Activated T-cell treated with anti-CD3 and anti-CD28 coated beads, Interleukin-2, amount 50 U/mL, for 72 hours (primary cell): ENCODE results near the gene KDM4C. TPM values are rescaled to one million over a fixed set of nuclear protein-coding genes. Genes with fewer than 3 reads are reported as not detected.

Source experiments
- ATAC-seq, 2 donors: fragments of 150-1000 bp; cut with Tn5 transposase; replicated peaks in 1 of 2; 2 replicates each; pipeline ENCODE4 v1.10.0; 2021; ENCODE audit warnings: moderate library complexity in 2 of 2, mild to moderate bottlenecking in 1 of 2
- DNase-seq, 2 donors: peaks; one replicate each; pipeline ENCODE4 v3.0.0; 2021 to 2022; ENCODE audit warnings: mixed read lengths in 1 of 2
- H3K27ac Mint-ChIP-seq: one replicate; pipeline ENCODE4 v1.8.0; 2022; ENCODE audit warnings: mild to moderate bottlenecking, moderate library complexity, mixed read lengths
- H3K27me3 Mint-ChIP-seq: one replicate; pipeline ENCODE4 v1.8.0; 2022; ENCODE audit warnings: low read depth, mixed read lengths
- H3K36me3 Mint-ChIP-seq, 2 donors: one replicate each; pipeline ENCODE4 v1.8.0; 2022; ENCODE audit warnings: mixed read lengths in 2 of 2, mild to moderate bottlenecking in 1 of 2; ENCODE audit not compliant: insufficient read depth in 2 of 2
- H3K4me1 Mint-ChIP-seq: one replicate; pipeline ENCODE4 v1.8.0; 2022; ENCODE audit warnings: low read depth, mixed read lengths
- H3K4me3 Mint-ChIP-seq, 2 donors: one replicate each; pipeline ENCODE4 v1.8.0; 2022; ENCODE audit warnings: mild to moderate bottlenecking in 2 of 2, mixed read lengths in 2 of 2, moderate library complexity in 2 of 2
- H3K9me3 Mint-ChIP-seq, 2 donors: one replicate each; pipeline ENCODE4 v1.8.0; 2022; ENCODE audit warnings: mixed read lengths in 2 of 2
- total RNA-seq, 2 donors: library from RNA; stranded (reverse); gene quantifications; one replicate each; pipeline ENCODE4 v1.2.3, GENCODE V29; 2022

The KDM4C gene
- total RNA-seq, 2 donors from 2014 or later, result 42.9 to 46.7 TPM

GRCh38 chr9:6827439-6828145, 69.8 kb downstream of the KDM4C start:
- ATAC-seq (peak; percentile 75 to 82), DNase-seq (peak; percentile 41 to 68)
- H3K27ac Mint-ChIP-seq, result peak overlapping the region; percentile 91
- peaks cover 10% of the 10 kb centered on the region for H3K4me1 Mint-ChIP-seq
- no peaks in the 10 kb centered on the region for H3K27me3 Mint-ChIP-seq
- peaks cover 9 to 17% of the 10 kb centered on the region in 2 donors for H3K36me3 Mint-ChIP-seq
- H3K4me3 Mint-ChIP-seq, result peak overlapping the region in 1 of 2 donors; percentile 49
- H3K9me3 Mint-ChIP-seq, result peaks cover 1 to 2% of the 10 kb centered on the region in 2 donors

- no peak for DNase-seq
- Mint-ChIP-seq H3K36me3 (peaks cover 9 to 18% of the 10 kb centered on the region in 2 donors), H3K9me3 (peaks cover 1 to 2% of the 10 kb centered on the region in 2 donors), H3K4me1 (peaks cover 10% of the 10 kb centered on the region), H3K27me3 (no peaks in the 10 kb centered on the region), H3K27ac (no peak overlapping the region), H3K4me3 (no peak overlapping the region)
- no peak for ATAC-seq
These were observed 71.3 kb downstream of the KDM4C start for GRCh38 chr9:6829027-6829426.

- H3K4me1 Mint-ChIP-seq, result peaks cover 10% of the 10 kb centered on the region
- H3K27me3 Mint-ChIP-seq, result no peaks in the 10 kb centered on the region
- DNase-seq (no peak), ATAC-seq (no peak)
- H3K27ac Mint-ChIP-seq, result no peak overlapping the region
- no peak overlapping the region for H3K4me3 Mint-ChIP-seq
- peaks cover 1 to 2% of the 10 kb centered on the region in 2 donors for H3K9me3 Mint-ChIP-seq
- peaks cover 9 to 21% of the 10 kb centered on the region in 2 donors for H3K36me3 Mint-ChIP-seq
These were observed 71.8 kb downstream of the KDM4C start for GRCh38 chr9:6829536-6829935.

- ATAC-seq, result no peak
- peaks cover 1 to 2% of the 10 kb centered on the region in 2 donors for H3K9me3 Mint-ChIP-seq
- peaks cover 7 to 29% of the 10 kb centered on the region in 2 donors for H3K36me3 Mint-ChIP-seq
- no peaks in the 10 kb centered on the region for H3K4me1 Mint-ChIP-seq
- no peak overlapping the region for H3K4me3 Mint-ChIP-seq
- DNase-seq, result no peak
- H3K27me3 Mint-ChIP-seq, result no peaks in the 10 kb centered on the region
- no peak overlapping the region for H3K27ac Mint-ChIP-seq
These were observed 75.9 kb downstream of the KDM4C start for GRCh38 chr9:6833518-6834192.

- H3K27ac Mint-ChIP-seq, result no peak overlapping the region
- H3K4me1 Mint-ChIP-seq, result no peaks in the 10 kb centered on the region
- peaks cover 4 to 29% of the 10 kb centered on the region in 2 donors for H3K36me3 Mint-ChIP-seq
- peaks cover 1 to 2% of the 10 kb centered on the region in 2 donors for H3K9me3 Mint-ChIP-seq
- DNase-seq (no peak), ATAC-seq (no peak)
- H3K4me3 Mint-ChIP-seq, result no peak overlapping the region
- no peaks in the 10 kb centered on the region for H3K27me3 Mint-ChIP-seq
These were observed 76.5 kb downstream of the KDM4C start for GRCh38 chr9:6834306-6834705.

- H3K9me3 Mint-ChIP-seq, result no peaks in the 10 kb centered on the region
- H3K27me3 Mint-ChIP-seq, result no peaks in the 10 kb centered on the region
- DNase-seq (no peak), ATAC-seq (no peak)
- H3K36me3 Mint-ChIP-seq, result peaks cover 2 to 17% of the 10 kb centered on the region in 2 donors
- no peaks in the 10 kb centered on the region for H3K4me1 Mint-ChIP-seq
- no peak overlapping the region for H3K4me3 Mint-ChIP-seq
- H3K27ac Mint-ChIP-seq, result no peak overlapping the region
These were observed 80.4 kb downstream of the KDM4C start for GRCh38 chr9:6838158-6838557.

GRCh38 chr9:6842584-6842947, 84.8 kb downstream of the KDM4C start:
- Mint-ChIP-seq H3K27me3 (no peaks in the 10 kb centered on the region), H3K4me3 (no peak overlapping the region), H3K9me3 (no peaks in the 10 kb centered on the region), H3K36me3 (peaks cover 0 to 1% of the 10 kb centered on the region in 2 donors), H3K27ac (peak overlapping the region; percentile 25), H3K4me1 (no peaks in the 10 kb centered on the region)
- DNase-seq, result no peak
- no peak for ATAC-seq

- Mint-ChIP-seq H3K27ac (no peak overlapping the region), H3K36me3 (peaks cover 0 to 3% of the 10 kb centered on the region in 2 donors), H3K9me3 (no peaks in the 10 kb centered on the region), H3K27me3 (no peaks in the 10 kb centered on the region), H3K4me1 (no peaks in the 10 kb centered on the region), H3K4me3 (no peak overlapping the region)
- DNase-seq, result no peak
- ATAC-seq, result no peak
These were observed 86.0 kb downstream of the KDM4C start for GRCh38 chr9:6843742-6844141.

- no peak overlapping the region for H3K27ac Mint-ChIP-seq
- H3K9me3 Mint-ChIP-seq, result no peaks in the 10 kb centered on the region
- no peak overlapping the region for H3K4me3 Mint-ChIP-seq
- H3K4me1 Mint-ChIP-seq, result no peaks in the 10 kb centered on the region
- DNase-seq (no peak), ATAC-seq (no peak)
- H3K27me3 Mint-ChIP-seq, result no peaks in the 10 kb centered on the region
- peaks cover 0 to 5% of the 10 kb centered on the region in 2 donors for H3K36me3 Mint-ChIP-seq
These were observed 86.5 kb downstream of the KDM4C start for GRCh38 chr9:6844267-6844666.

GRCh38 chr9:6845128-6845826, 87.5 kb downstream of the KDM4C start:
- Mint-ChIP-seq H3K4me3 (no peak overlapping the region), H3K4me1 (no peaks in the 10 kb centered on the region), H3K36me3 (peaks cover 0 to 5% of the 10 kb centered on the region in 2 donors), H3K27me3 (no peaks in the 10 kb centered on the region), H3K9me3 (no peaks in the 10 kb centered on the region), H3K27ac (no peak overlapping the region)
- DNase-seq (no peak), ATAC-seq (no peak)

GRCh38 chr9:6845880-6846279, 88.1 kb downstream of the KDM4C start:
- H3K4me3 Mint-ChIP-seq, result no peak overlapping the region
- no peaks in the 10 kb centered on the region for H3K4me1 Mint-ChIP-seq
- H3K27ac Mint-ChIP-seq, result no peak overlapping the region
- ATAC-seq, result no peak
- no peaks in the 10 kb centered on the region for H3K9me3 Mint-ChIP-seq
- DNase-seq, result no peak
- no peaks in the 10 kb centered on the region for H3K27me3 Mint-ChIP-seq
- peaks cover 0 to 5% of the 10 kb centered on the region in 2 donors for H3K36me3 Mint-ChIP-seq

GRCh38 chr9:6852243-6852963, 94.6 kb downstream of the KDM4C start:
- Mint-ChIP-seq H3K27me3 (no peaks in the 10 kb centered on the region), H3K27ac (no peak overlapping the region), H3K36me3 (peaks cover 0 to 7% of the 10 kb centered on the region in 2 donors), H3K4me3 (no peak overlapping the region), H3K4me1 (no peaks in the 10 kb centered on the region), H3K9me3 (no peaks in the 10 kb centered on the region)
- no peak for DNase-seq
- peak in 1 of 2 donors; percentile 43 for ATAC-seq

GRCh38 chr9:6855860-6856259, 98.1 kb downstream of the KDM4C start:
- Mint-ChIP-seq H3K27ac (no peak overlapping the region), H3K36me3 (peaks cover 0 to 1% of the 10 kb centered on the region in 2 donors), H3K4me3 (no peak overlapping the region), H3K9me3 (no peaks in the 10 kb centered on the region), H3K4me1 (no peaks in the 10 kb centered on the region), H3K27me3 (no peaks in the 10 kb centered on the region)
- no peak for ATAC-seq
- no peak for DNase-seq
